HG02763 (cell line): Measurements from ENCODE around the gene ANKRD7.
"Not testable (repeated sequence)": the region's sequence is repeated elsewhere in the genome, so short reads cannot be mapped to it uniquely, and the experiment has no call there.

ENCODE experiments used
- ATAC-seq: cut with Tn5 transposase; IDR thresholded peaks from one replicate; pipeline ENCODE4 v1.9.1; 2021; ENCODE audit warnings: mild to moderate bottlenecking, moderate library complexity; ENCODE audit not compliant: unreplicated experiment

The ANKRD7 gene

DNA sequence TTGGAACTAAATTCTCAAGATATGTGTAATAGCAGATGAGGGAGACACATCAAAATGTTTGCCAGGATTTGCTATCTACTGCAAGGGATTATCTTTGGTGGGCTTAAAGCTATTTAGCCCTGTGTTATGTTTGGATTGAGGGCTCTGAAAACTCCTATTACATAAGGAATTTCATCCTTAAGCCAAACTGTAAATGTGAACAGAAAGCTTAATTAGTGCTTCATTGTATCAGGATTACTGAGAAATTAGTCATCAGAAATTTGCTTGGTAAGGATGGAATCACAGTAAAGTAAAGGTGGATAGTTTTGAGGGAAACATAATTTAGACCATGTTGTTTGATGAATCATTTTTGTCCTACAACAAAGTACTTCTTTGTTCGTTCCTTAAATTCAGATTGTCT is 8.3 kb downstream of the ANKRD7 start:
- no peak for ATAC-seq

GRCh38 chr7:118233799-118234198 is 9.3 kb downstream of the ANKRD7 start:
- no peak for ATAC-seq

DNA sequence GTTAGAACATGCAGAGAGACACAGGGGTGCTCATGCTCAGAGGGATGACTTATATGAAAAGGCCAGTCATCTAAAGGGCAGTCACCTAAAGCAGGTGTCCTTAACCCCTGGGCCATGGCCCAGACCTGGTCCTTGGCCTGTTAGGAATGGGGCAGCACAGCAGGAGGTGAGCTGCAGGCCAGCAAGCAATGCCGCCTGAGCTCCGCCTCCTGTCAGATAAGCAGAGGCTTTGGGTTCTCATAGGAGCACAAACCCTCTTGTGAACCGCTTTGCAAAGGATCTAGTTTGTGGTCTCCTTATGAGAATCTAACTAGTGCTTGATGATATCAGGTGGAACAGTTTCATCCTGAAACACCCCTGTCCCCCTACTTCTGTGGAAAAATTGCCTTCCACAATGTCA is 14.5 kb downstream of the ANKRD7 start:
- no peak for ATAC-seq

GRCh38 chr7:118240320-118240719 is 15.8 kb downstream of the ANKRD7 start:
- ATAC-seq = not testable (repeated sequence)

DNA sequence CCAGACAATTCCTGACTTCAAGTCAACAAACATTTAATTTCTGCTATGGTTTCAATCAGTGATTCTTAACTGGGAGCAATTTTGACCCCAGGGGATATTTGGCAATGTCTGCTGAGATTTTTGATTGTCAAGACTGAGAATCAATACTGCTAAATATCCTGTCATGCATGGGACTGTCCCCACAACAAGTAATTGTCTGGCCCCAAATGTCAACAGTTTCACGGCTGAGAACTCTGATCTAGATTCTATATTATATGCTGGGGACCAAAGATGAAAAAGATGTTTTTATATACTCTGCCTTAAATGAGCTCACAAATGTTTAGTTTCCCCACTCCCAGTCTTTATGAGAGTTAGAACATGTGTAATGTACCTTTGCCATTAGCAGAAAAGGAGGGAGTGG is 19.2 kb downstream of the ANKRD7 start:
- no peak for ATAC-seq

DNA sequence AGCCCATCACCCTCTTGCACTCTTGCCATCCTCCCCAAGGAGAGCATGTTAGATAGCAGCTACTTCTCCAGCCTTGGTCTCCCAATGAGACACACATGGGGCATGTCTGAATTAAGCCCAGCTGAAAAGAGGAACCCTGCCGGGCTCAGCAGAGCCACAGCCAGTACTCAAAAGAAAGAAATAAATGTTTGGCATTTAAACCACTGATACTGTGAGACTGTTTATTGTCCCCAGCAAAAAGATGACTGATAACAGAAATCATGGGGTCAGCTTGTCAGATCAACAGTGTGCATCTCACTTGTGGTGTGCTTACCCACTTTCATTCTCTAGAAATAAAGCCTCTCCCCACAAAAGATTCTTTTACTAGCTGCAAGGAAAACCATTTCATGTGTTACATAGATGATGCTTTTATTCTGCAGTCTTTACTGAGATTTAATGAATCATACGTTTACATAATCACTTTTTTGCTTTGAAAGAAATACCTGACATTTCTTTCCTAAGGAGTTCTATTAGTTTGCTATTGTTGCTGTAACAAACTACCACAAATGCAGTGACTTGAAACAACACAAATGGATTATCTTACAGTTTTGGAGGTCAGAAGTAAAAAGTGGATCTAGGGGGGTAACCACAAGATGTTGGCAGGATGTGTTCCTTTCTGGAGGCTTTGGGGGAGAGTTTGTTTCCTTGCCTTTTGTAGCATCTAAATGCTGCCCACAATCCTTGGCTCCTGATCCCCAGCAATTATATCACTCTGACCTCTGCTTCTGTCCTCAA is 20.9 kb downstream of the ANKRD7 start:
- ATAC-seq = peak; percentile 56

- no peak for ATAC-seq
These were observed 26.5 kb downstream of the ANKRD7 start for GRCh38 chr7:118250860-118251494.

GRCh38 chr7:118252087-118252486 is 27.6 kb downstream of the ANKRD7 start:
- no peak for ATAC-seq

DNA sequence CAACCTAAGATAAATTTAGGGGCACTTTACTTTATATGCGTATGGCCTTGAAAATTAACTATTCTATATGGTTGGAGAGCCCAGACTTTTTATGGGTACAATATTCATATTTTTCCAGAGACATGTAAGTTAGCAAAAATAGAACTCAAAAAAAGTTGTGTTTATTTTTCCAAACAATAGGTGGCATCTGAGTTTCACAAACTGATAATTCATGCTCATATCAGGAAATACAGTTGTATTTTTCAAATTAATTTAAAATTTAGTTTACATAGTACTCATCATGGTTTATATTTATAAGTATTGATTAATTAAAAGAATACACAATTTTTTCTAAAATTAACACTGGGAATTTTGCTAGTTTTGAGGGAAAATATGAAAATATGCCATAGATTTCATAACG is 34.6 kb downstream of the ANKRD7 start:
- no peak for ATAC-seq

GRCh38 chr7:118264836-118265235 is 40.3 kb downstream of the ANKRD7 start:
- no peak for ATAC-seq

DNA sequence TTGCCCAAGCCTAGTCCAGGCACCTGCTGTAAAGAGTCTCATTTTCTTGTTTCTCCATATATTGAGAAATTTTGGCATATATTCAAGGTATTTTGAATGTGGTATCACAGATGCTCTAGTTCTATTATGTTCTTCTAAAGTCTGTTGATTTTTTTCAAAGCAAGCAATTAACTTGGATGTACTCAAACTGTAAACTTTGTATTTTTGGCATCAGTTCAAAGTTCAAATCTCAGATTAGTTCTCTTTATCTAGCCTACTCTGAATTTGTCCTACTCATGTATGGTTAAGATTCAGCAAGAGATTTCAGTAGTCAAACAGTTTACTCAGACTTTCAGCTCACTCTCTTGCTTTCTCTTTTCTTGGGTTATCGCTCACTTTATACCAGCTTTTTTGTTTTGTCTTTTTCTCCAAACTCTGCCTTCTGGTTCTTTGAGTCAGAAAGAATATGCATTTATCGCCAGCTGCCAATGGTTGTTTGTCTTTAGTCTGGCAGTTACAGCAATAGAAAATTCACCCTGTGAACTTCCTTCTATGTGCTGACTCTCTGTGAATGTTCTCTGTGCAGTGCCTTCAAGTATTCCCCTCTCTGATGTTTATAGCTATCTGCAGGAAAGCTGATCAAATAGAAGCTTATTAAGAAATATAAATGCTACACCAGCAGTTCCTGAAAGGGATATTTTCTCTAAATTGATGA is 56.0 kb downstream of the ANKRD7 start:
- no peak for ATAC-seq

GRCh38 chr7:118281196-118281595 is 56.7 kb downstream of the ANKRD7 start:
- no peak for ATAC-seq

DNA sequence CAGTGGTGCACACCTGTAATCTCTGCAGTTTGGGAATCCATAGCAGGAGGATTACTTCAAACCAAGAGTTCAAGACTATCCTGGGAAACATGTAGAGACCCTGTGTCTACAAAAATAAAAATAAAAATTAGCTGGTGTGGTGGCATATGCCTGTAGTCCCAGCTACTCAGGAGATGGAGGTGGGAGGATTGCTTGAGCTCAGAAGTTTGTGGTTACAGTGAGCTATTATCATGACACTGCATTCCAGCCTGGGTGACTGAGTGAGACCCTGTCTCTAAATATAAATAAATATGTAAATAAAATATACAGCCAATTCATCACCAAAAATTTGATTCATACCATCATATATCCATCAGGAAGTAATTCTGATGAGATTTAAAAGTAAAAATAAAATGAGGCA is 60.9 kb downstream of the ANKRD7 start:
- ATAC-seq = no peak

- ATAC-seq = no peak
These were observed 61.6 kb downstream of the ANKRD7 start for GRCh38 chr7:118286131-118286530.

- peak; percentile 93 for ATAC-seq
These were observed 63.6 kb downstream of the ANKRD7 start for GRCh38 chr7:118288098-118288497.

DNA sequence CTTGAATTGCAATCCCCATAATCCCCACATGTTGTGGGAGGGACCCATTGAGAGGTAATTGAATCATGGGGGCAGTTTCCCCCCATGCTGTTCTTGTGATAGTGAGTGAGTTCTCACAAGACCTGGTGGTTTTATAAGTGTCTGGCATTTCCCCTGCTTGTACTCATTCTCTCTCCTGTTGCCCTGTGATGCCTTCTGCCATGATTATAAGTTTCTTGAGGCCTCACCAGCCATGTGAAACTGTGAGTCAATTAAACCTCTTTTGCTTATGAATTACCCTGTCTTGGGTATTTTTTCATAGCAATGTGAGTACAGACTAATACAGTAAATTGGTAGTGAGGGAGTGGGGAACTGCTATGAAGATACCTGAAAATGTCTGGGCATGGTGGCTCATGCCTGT is 65.0 kb downstream of the ANKRD7 start:
- ATAC-seq = no peak
